ENCODE data around the gene ANO3.

Gene ANO3

DNA sequence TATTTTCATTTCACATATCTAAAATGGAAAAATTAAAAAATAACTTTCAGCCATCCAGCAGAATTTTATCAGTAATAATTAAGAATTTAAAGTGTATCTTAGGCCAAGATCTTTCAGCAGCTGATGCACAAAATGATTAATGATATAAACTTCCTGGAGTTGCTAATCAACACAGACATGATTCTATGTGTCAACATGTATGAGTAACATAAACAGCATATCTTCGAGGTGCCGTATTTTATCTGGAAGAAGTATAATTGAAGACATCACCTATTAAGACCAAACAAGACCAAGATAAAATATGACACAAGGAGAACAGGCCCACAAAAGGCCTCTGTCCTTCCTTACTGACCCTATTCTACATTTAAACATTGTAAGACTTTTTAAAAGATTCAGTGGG, 344.7 kb downstream of the ANO3 start:
- DNase-seq (ENCODE audit: low read depth), result no peak
- no peak overlapping the region for H3K4me3 ChIP-seq (ENCODE audit: low read depth, low read length)

DNA sequence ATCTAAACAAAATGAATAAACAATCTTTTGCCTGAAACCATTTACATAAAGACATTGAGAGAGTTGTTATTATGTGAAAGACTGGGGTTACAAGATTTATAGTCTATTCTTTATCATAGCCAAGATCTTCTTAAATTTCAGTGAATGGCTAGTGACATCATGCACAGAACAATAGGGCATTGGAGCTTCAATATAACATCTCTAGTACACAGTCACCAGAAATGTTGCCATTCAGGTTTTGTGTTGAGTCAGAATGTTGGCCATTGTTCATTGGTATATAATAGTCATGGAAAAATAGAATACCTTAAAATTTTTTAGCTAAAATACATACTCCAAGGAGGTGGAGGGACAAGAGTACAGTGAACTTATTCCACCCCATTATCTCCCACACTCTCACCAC, 345.6 kb downstream of the ANO3 start:
- DNase-seq (ENCODE audit: low read depth), result no peak
- no peak overlapping the region for H3K4me3 ChIP-seq (ENCODE audit: low read depth, low read length)

DNA sequence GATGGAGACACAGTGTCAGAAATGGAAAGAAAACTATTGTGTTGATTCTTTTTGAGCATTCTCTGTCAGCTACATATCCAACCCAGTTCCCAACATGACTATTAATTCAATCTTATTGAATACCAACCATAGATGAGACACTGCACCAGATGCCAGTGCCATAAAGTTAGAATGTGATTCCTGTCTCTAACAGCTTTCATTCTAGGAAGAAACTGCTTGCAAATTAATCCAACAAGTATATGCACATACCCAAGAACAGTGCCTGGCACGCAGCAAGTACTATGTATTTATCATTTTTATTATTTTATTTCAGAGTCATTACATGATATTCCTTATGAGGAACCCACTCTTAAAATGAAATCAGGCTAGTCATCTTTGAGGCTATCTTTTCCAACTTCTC, 355.4 kb downstream of the ANO3 start:
- no peak overlapping the region for H3K4me3 ChIP-seq (ENCODE audit: low read depth, low read length)
- no peak for DNase-seq (ENCODE audit: low read depth)

- H3K4me3 ChIP-seq (ENCODE audit: low read depth, low read length), result no peak overlapping the region
- DNase-seq (ENCODE audit: low read depth), result no peak
These were observed 356.8 kb downstream of the ANO3 start for GRCh38 chr11:26688701-26689100.

DNA sequence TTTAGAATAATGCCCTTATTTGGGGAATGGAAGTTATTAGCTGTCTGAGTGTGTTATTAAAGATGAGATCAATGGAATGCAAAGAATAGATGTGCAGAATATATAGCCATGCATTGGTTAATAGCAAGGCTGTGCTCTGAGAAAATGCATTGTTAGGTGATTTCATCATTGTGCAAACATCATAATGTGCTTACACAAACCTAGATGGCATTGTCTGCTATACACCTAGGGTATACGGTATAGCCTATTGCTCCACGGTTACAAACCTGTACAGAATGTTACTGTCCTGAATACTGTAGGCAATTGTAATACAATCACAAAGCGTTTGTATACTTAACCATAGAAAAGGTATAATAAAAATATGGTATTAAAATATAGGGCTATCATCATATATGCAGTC, 364.4 kb downstream of the ANO3 start:
- no peak overlapping the region for H3K4me3 ChIP-seq (ENCODE audit: low read depth, low read length)
- no peak for DNase-seq (ENCODE audit: low read depth)

GRCh38 chr11:26698224-26698623, 366.3 kb downstream of the ANO3 start:
- DNase-seq (ENCODE audit: low read depth), result no peak
- H3K4me3 ChIP-seq (ENCODE audit: low read depth, low read length), result no peak overlapping the region

GRCh38 chr11:26700574-26701235, 368.8 kb downstream of the ANO3 start:
- no peak overlapping the region for H3K4me3 ChIP-seq (ENCODE audit: low read depth, low read length)
- no peak for DNase-seq (ENCODE audit: low read depth)

GRCh38 chr11:26702406-26702805, 370.5 kb downstream of the ANO3 start:
- no peak overlapping the region for H3K4me3 ChIP-seq (ENCODE audit: low read depth, low read length)
- no peak for DNase-seq (ENCODE audit: low read depth)

- DNase-seq (ENCODE audit: low read depth), result no peak
- no peak overlapping the region for H3K4me3 ChIP-seq (ENCODE audit: low read depth, low read length)
These were observed 371.7 kb downstream of the ANO3 start for GRCh38 chr11:26703411-26704191.

DNA sequence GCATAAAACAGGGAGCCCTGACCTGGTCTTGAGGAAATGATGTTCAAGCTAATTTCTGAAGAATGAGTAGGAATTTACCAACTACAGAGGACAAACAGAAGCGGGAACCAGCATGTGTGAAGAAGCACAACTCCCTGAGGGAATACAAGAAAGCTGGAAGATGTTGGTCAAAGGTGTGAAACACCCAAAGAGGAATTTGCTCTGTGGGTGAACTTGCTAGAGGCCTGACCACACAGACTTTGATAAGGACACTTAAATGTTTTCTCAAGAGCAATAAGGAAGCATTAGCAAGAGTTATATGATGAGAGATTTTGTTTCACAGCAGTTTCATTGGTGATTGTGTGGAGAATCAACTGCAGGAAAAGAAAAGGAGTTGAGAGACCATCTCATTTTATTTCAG, 372.3 kb downstream of the ANO3 start:
- DNase-seq (ENCODE audit: low read depth), result no peak
- H3K4me3 ChIP-seq (ENCODE audit: low read depth, low read length), result no peak overlapping the region

DNA sequence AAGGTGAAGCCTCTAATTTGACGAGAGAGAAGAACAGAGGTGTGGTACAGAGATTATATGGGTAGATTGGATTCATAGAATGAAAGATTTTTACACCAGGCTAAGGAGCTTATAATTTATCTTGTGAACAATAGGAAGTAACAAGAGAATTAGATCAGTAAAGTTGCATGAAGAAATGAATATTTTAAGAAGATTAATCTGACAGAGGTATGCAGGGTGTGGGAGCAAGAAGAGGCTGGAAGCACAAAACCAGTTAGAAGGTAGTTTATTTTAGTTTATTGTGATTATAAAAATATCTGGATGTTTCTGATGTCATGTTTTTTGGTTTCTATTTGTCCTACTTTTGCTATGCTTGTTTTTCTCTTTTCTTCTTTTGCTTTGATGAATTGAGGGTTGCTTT, 374.3 kb downstream of the ANO3 start:
- no peak for DNase-seq (ENCODE audit: low read depth)
- no peak overlapping the region for H3K4me3 ChIP-seq (ENCODE audit: low read depth, low read length)

DNA sequence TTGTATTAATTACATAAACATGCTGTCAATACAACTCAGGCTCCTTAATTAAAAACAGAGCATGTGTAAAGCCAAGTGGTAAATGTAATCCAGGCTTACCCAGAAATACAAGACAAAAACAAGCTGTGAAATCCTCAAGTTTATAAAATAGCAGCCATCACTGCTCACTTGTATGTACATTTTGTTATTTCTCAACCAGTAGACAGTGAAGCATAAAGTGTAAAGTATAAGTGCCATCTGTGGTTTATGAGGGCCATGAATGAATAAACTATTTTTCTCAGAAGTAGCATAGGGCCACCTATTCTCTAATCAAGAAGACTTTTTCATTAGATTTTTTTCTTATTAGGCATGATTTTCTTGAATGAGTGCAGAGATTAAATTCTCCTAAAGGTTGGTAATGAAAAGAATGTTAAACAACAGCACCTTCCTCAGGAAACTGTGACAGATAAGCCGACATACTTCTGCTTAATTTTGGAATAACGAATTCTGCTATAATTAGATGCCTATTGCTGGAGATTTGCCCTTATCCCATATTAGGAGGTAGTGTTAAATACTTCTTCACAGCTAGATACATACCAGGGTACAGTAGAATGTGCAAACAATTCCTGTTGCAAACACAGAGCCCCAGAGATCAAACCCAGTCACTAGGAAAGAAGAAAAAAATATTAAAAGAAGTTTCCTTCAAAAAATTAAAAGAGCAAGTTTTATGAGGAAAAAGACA, 377.0 kb downstream of the ANO3 start:
- no peak for DNase-seq (ENCODE audit: low read depth)
- H3K4me3 ChIP-seq (ENCODE audit: low read depth, low read length), result no peak overlapping the region

DNA sequence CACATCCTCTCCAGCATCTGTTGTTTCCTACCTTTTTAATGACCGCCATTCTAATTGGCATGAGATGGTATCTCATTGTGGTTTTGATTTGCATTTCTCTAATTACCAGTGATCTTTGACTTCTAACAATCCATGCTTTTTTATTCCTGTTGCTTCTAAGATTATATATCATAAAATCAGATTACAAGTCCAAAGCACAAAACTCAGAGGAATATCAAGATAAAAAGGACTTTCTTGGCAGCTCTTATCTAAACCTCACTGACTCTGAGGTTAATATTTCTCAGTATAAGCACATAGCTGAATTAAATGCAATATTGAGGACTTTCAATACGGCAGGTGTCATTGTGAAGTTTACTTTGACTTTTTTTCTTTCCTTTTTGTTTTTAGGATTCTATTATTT, 378.6 kb downstream of the ANO3 start:
- no peak overlapping the region for H3K4me3 ChIP-seq (ENCODE audit: low read depth, low read length)
- DNase-seq (ENCODE audit: low read depth), result no peak

DNA sequence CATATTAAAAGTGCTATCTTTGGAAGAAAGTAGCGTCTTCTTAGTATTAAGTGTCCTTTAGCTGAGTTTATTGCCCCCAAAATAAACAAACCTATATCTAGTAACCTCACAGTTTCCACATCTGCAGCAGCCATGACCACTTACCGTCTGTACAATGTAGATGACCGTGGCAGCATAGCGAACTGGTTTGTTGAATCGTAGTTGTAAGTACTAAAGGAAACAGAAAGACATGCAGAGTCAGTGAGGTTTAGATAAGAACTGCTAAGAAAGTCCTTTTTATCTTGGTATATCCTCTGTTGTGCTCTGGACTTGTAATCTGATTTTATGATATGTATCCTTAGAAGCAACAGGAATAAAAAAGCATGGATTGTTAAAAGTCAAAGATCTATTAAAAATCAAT, 380.6 kb downstream of the ANO3 start:
- no peak for DNase-seq (ENCODE audit: low read depth)
- no peak overlapping the region for H3K4me3 ChIP-seq (ENCODE audit: low read depth, low read length)

All from skeletal muscle cell (primary cell).